ENCODE results near the gene GBA3. TPM values are rescaled to one million over a fixed set of nuclear protein-coding genes. Genes with fewer than 3 reads are reported as not detected.

The GBA3 gene
- total RNA-seq, 1 experiment from 2014 or later, result not detected

GRCh38 chr4:22648996-22649395, 43.7 kb upstream of the GBA3 start:
- Histone ChIP-seq H3K79me1 (ENCODE audit: insufficient read depth, low read depth, low read length, poor library complexity, severe bottlenecking) (no peaks in the 10 kb centered on the region), H3K56ac (ENCODE audit: insufficient read length, low read depth, low read length) (no peak overlapping the region), H2AFZ (ENCODE audit: low read length) (no peak overlapping the region), H2AK5ac (ENCODE audit: insufficient read length, low read length) (no peak overlapping the region), H3K4ac (ENCODE audit: low read depth, low read length) (no peak overlapping the region), H3K27ac (ENCODE audit: insufficient read length, low read depth, low read length) (no peak overlapping the region), H3K27me3 (ENCODE audit: insufficient read depth, low read length) (no peaks in the 10 kb centered on the region), H3K23me2 (ENCODE audit: insufficient read length, low read depth, low read length, poor library complexity, severe bottlenecking) (no peaks in the 10 kb centered on the region), H3K4me2 (ENCODE audit: insufficient read depth, insufficient read length, low read length) (no peak overlapping the region), H3T11ph (ENCODE audit: low read length) (no peak overlapping the region), H4K91ac (ENCODE audit: insufficient read length, low read depth, low read length) (no peak overlapping the region), H4K5ac (ENCODE audit: insufficient read length, low read depth, low read length) (no peak overlapping the region), H3K9me3 (ENCODE audit: control insufficient read depth, low read depth, low read length) (no peaks in the 10 kb centered on the region), H3K23ac (ENCODE audit: insufficient read length, low read depth, low read length) (no peak overlapping the region), H4K8ac (replicated peaks; ENCODE audit: insufficient read length, low read depth, low read length) (no peak overlapping the region), H2BK20ac (ENCODE audit: low read depth, low read length, poor library complexity, severe bottlenecking) (no peak overlapping the region), H4K20me1 (ENCODE audit: control insufficient read depth, insufficient read depth, insufficient read length) (no peaks in the 10 kb centered on the region), H2BK120ac (ENCODE audit: low read depth, low read length, poor library complexity, severe bottlenecking) (no peak overlapping the region), H2BK15ac (ENCODE audit: low read depth, low read length) (no peak overlapping the region), H3K14ac (ENCODE audit: insufficient read depth, low read length) (no peak overlapping the region), H3K4me1 (ENCODE audit: insufficient read depth, low read length) (no peaks in the 10 kb centered on the region), H2BK5ac (ENCODE audit: insufficient read length, low read length) (no peak overlapping the region), H3K18ac (ENCODE audit: insufficient read length, low read depth, low read length) (no peak overlapping the region), H3K79me2 (ENCODE audit: insufficient read depth, low read length) (no peaks in the 10 kb centered on the region), H3K9ac (ENCODE audit: extremely low read depth, insufficient read length, low read length) (no peak overlapping the region), H2BK12ac (ENCODE audit: insufficient read length, low read depth, low read length) (no peak overlapping the region)
- Mint-ChIP-seq H3K27ac (no peak overlapping the region), H3K36me3 (ENCODE audit: insufficient read depth in 1 of 3, low read depth in 3 of 3) (no peaks in the 10 kb centered on the region; a peak in 1 of 7 replicates), H3K27me3 (ENCODE audit: low read depth) (no peaks in the 10 kb centered on the region), H3K4me3 (no peak overlapping the region), H3K9me3 (no peaks in the 10 kb centered on the region), H3K4me1 (no peaks in the 10 kb centered on the region)
- DNase-seq, result no peak
- no CpG with 5 or more reads among the region's 8 CpGs for WGBS (ENCODE audit: extremely low coverage, insufficient read length, low lambda C conversion rate)
- TF ChIP-seq, protein P1, sequence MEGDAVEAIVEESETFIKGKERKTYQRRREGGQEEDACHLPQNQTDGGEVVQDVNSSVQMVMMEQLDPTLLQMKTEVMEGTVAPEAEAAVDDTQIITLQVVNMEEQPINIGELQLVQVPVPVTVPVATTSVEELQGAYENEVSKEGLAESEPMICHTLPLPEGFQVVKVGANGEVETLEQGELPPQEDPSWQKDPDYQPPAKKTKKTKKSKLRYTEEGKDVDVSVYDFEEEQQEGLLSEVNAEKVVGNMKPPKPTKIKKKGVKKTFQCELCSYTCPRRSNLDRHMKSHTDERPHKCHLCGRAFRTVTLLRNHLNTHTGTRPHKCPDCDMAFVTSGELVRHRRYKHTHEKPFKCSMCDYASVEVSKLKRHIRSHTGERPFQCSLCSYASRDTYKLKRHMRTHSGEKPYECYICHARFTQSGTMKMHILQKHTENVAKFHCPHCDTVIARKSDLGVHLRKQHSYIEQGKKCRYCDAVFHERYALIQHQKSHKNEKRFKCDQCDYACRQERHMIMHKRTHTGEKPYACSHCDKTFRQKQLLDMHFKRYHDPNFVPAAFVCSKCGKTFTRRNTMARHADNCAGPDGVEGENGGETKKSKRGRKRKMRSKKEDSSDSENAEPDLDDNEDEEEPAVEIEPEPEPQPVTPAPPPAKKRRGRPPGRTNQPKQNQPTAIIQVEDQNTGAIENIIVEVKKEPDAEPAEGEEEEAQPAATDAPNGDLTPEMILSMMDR (conservative IDR thresholded peaks at IDR 0.05), result no peak
